Stimulated activated CD8-positive, alpha-beta memory T cell treated with anti-CD3 and anti-CD28 coated beads, Interleukin-15, amount 100 ng/mL, for 24 hours (primary cell): ENCODE measurements around the gene ANKFY1.
A peak's percentile ranks its signal among the peaks of the same experiment; 100 is the strongest.

Experiments used
- DNase-seq: peaks from one replicate; pipeline ENCODE4 v3.0.0-alpha.2; 2020; ENCODE audit warnings: low read depth

Gene ANKFY1, protein sequence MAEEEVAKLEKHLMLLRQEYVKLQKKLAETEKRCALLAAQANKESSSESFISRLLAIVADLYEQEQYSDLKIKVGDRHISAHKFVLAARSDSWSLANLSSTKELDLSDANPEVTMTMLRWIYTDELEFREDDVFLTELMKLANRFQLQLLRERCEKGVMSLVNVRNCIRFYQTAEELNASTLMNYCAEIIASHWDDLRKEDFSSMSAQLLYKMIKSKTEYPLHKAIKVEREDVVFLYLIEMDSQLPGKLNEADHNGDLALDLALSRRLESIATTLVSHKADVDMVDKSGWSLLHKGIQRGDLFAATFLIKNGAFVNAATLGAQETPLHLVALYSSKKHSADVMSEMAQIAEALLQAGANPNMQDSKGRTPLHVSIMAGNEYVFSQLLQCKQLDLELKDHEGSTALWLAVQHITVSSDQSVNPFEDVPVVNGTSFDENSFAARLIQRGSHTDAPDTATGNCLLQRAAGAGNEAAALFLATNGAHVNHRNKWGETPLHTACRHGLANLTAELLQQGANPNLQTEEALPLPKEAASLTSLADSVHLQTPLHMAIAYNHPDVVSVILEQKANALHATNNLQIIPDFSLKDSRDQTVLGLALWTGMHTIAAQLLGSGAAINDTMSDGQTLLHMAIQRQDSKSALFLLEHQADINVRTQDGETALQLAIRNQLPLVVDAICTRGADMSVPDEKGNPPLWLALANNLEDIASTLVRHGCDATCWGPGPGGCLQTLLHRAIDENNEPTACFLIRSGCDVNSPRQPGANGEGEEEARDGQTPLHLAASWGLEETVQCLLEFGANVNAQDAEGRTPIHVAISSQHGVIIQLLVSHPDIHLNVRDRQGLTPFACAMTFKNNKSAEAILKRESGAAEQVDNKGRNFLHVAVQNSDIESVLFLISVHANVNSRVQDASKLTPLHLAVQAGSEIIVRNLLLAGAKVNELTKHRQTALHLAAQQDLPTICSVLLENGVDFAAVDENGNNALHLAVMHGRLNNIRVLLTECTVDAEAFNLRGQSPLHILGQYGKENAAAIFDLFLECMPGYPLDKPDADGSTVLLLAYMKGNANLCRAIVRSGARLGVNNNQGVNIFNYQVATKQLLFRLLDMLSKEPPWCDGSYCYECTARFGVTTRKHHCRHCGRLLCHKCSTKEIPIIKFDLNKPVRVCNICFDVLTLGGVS

DNA sequence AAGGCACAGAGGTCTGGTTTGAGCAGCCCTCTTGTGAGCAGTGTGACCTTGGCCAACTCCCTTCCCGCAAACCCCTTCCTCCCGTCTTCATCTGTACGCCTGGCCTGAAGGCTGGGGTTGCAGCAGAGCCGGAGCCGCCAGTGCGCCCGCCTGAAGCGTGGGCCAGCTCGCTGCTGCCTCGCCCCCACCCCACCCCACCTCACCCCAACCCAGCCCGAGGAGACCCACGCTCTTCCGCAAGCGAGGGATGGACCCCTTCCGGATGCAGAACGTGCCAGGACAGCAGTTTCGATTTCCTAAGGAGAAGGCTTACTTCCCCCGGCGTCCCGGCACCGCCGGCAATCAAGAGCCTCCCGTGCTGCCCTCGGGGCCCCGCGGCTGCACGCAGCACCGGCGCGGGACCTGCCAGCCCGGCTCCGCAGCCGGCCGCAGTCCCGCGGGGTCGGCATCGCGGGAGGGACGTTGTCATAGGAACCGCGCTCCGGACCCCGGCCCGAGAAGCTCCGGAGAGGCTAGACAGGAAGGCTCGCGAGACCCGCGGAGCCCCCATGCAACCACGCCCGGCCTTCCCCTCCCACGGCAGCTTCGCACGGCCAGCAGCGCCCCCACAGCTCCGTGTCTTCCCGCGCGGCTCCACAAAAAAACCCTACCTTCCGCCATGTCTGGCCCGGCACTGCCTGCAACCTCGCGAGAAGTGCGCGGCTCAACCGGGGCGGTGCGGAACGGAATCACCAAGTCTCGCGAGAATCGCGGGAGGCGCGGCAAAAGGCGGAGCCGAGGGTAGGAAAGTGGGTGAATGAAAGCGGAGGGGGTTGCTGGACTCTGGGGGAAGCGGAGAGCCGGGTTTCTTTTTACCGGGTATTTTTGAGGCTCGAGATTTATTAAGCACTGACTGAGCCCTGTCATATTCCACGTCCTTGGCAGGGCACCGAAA is at the start of gene ANKFY1:
TSS of gene ANKFY1 (minus strand) at position 698 of the 934 bp plus-strand sequence. CDS start at position 660, 38 bp downstream.
- DNase-seq, result peak; percentile 93

DNA sequence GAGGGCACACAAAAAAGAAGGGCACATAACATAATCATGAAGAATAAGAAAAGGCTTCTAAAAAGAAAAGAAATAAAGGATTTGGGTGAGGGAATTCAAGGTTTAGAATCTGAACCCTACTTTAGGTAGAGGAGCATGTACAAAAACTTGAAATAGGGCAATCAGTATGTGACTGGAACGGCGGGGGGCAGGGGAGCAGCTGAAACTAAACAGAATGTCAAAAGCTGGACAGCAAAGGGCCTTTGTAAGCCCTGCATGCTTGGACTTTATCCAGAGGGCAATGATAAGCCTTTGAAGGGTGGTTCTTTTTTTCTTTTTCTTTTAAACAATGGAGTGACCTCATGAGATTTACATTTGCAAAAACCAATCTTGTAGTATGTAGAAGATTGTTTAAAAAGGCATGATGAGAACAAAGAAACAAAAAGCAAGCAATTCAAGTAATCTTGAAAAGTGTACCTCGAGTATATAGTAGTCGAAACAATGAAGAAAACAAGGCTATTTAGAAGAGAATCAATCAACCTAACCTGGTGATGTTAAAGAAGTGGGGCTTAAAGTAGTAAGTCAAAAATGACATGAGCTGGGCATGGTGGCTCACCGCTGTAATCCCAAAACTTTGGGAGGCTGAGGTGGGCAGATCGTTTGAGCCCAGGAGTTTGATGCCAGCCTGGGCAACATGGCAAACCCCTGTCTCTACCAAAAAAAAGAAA is 46.7 kb upstream of the ANKFY1 start:
- no peak for DNase-seq

DNA sequence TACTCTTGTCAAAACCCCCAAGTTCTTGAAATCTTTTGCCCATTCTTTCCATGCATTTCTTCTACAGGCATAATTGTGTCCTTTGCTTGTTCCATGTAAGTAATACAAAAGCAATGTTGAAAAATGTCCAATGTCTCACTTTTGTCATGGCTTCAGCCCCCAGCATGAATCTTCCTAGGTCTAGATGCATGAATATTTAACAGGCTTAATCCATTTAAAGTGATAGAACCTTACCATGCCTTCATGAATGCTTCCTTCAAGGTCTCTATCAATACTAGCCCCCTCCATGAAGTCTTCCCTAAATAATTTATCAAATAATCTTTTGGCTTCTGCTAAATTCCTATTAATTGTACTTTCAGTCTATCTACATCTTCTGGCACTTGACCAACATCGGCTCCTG is 46.1 kb upstream of the ANKFY1 start:
- DNase-seq, result no peak

DNA sequence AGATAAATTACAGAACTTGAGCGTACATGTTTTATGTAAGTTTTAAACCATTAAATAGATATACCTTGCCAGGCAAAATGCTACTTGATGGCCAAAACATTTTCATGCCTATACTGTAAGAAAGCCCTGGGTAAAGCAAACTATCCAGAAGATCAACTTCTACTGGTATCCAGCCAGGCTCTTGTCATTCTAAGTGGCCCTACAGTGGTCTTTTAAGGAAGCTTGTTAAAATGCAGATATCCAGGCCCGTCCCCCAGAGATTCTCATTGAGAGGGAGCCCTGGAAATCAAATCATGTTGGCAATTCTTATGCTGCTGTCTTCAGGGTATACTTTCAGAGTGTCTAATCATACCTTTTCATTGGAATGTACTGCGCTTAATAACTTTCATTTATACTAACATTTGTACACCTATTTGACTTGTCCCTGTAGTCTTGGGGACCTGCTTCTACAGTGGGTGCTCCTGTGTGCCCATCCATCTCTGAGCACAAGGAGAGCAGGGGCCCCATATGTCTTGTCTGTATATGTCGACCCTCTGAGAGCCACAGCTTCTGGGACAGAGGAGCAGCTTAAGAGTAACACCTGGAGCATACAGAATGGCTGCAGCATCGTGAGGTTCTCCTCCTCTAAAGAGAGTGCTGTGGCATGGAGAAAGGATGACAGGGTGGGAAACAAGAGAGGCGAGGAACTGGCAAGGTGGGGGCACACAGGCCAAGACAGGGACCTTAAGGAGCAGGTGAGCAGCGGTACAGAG is 43.6 kb upstream of the ANKFY1 start:
- DNase-seq, result no peak

DNA sequence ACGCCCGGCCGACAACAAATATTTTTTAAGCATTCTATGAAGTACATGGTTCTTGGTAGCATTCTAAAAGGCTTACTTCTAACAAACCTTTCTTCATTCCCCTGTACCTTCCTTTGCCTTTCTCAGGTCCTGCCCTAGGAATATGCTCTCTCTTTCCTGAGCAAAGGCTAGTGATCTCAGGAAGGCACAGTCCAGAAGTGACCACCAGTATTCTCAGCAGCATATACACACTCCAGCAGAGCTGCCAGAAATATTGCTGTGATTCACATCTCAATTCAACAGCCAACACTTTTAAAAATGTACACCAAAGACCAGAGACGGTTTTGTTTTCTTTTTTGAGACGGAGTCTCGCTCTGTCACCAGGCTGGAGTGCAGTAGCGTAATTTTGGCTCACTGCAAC is 41.4 kb upstream of the ANKFY1 start:
- no peak for DNase-seq

DNA sequence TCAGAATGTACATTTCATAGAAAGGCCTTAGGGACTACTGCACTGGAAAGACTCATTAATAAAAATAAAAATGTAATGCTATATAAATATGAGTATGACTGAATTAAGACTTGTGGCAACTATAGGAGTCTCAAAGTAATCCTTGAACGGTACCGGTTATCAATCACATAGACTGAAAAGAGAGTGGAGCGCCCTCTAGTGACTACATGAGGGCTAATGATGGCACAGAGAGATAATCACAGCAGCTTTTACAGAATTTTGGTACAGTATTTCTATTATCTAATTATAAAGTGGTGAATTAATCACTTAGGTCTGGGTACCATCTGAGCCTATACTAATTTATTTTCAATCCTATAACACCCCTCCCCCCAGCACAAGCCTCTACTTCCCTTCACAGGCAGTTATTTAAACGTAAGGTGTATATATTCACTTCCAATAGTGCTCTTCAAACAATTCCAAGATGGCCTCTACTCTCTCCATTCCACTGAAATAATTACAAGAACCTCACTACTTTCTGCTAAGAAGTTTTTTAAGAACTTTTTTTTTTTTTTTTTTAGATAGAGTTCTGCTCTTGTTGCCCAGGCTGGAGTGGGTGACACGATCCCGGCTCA is 40.7 kb upstream of the ANKFY1 start:
- DNase-seq, result no peak

DNA sequence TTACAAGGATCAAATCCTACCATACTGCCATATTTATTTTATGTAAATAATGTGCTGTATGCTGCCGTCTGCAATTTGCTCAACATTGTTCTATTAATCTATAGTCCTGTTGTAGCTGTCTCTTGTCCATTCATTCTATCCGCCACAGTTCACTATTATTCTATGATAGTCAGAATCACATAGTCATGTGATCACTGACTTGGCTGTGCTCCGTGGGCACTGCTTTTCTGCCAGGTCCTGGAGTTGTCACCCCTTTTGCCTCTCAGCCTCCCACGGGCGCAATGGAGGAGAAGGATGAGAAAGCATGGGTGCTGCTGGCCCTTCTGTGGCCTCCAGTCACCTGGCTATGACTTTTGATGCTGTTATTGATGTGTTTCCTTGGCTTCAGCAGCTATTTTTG is 37.3 kb upstream of the ANKFY1 start:
- no peak for DNase-seq

DNA sequence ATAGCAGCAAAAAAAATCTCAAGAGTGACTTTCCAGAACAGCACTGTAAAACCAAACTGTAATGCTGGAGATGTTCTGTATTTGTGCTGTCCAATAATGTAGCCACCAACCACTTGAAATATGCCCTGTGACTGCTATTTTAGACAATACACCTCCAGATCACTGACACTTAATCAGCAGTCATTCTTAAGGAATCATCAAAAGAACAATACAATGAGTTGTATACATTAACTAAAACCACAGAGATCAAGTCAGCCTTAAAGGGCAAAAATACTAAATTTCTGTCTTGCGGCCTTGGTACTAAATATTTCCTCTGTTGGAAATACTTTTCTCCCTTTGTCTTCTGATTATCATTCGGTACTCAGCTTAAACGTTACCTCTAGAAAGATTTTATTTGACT is 33.6 kb upstream of the ANKFY1 start:
- DNase-seq, result no peak

DNA sequence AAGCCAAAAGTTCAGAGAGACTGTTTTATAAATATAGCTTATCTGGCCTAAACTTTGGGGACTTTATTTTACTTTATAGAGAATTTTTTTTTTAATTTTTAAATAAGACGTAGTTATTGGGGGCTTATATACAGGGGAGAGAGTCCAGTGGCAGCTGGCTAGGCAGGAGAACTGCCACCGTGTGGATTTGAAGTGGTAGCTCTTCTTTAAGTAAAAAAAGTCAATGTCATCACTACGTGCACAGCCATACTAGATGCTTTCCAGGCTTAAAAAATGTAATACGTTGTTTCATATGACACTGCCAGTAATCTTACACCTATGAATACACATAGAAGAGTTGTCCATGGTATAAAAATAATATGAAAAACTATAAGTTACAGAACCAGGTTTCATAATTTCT is 31.9 kb upstream of the ANKFY1 start:
- DNase-seq, result no peak

DNA sequence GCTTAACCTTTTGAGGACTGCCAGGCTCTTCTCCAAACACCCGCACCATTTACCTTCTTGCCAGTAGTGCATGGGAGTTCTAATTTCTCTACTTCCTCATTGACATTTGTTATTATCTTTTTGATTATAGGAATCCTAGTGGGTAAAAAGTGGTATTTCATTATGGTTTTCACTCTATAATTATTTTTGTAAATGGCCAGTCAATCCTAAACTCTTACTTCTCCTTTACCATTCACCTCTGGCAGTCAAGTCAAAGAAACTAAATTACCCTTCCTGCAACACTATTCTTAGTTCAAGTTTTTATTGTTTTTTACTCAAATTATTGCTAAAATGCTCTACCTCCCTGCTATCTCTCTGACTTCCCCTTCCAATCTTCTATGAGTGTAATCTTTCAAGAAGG is 29.8 kb upstream of the ANKFY1 start:
- DNase-seq, result no peak

DNA sequence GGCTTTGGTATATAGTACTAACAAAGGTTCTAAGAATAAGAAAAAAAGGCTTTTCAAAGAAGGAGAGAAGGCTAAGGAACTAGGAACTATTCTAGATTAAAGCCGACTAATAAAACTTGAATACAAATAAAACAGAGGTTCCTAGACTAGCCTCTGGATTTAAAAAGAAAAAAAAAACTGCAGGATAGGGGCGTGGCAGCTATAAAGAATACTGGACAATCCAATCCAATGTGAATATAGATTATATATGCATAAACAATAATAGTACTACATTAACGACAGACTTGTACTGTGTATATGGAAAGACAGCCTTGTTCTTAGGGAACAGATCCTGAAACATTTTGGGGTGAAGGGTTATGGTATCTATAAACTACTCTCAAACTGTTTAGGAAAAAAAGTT is 23.9 kb upstream of the ANKFY1 start:
- DNase-seq, result no peak

DNA sequence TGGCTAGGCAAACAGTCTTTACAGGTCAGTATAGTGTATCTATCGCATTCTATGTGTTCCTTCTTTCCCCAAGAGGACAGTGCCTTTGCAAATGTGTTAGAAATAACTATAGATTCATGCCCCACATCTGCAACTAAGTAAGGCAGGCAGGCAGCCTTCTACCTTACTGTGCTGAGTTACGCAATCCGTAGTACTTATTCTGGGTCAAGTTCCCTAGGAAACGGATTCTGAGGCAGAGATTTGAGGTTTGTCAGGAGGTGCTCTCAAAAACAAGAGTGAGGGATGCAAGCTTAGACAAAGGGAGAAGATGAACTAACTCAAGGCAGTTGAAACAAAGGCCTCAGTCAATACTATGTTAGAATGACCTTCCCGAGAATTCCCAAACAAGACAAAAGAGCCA is 12.7 kb upstream of the ANKFY1 start:
- DNase-seq, result no peak

DNA sequence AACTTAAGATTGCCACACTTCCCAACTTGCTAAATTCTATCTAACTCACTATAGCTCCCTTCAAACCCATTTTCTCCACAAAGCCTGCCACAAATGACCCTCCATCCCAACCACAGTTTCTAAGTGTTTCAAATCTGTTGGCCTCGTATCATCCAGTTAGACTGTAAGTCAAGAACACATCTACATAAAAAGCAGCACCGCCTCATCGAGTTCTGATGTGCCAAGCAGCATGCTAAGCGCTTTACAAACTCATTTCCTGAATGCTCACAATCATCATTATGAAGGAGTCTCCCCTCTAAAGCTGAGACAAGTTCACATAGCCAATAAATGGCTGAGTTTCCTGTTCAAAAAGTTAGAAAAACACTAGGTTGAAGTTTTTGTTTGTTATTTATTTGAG is 9.2 kb upstream of the ANKFY1 start:
- no peak for DNase-seq

DNA sequence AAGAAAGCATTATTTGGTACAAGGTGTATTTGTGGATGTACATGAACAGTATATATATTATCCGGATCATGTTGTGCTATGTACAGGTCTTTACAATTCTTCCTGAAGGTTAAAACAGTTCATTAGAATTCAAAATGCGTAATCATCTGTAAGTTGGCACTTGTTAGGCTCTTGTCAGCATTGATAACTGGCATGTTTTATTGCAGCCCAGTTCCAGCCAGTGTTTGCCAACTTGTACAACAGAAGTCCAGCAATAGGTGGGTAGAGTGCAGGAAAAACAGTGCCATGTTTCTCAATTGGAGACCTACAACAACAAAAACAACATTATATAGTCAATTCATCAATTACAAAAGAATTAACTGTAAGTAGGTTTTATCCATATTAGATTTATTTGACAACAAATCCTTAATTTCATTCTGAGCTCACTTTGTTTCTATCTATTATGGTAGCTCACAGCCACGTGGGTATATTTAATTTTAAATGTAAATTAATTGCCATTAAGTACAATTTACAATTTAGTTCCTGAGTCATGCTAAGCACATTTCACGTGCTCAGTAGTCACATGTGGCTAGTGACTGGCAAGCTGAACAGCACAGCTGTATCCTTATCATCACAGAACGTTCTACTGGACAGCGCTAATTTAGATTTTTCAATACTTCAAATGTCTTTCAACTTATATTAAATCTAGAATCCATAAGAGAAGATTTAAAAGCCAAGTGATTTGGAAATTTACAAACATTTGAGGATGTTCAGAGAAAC is 8.6 kb upstream of the ANKFY1 start:
- no peak for DNase-seq

DNA sequence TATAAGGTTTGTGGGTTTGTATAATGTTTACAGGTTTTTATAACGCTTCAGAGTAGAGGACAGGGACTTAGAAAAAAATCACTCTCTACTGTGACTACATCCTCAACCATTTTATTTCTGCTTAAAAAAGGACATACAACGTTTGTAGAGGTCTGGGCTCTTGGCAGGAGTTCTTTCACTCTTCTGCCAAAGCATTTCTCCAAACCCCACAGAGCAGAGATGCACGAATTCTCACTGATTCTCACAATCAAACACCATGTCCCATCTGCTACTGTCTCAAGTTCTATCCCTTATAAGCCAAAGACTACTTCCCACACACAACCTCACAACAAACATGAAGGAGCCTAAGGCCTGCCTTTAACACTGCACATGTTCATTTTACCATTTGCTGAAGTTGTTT is 7.0 kb upstream of the ANKFY1 start:
- DNase-seq, result no peak

DNA sequence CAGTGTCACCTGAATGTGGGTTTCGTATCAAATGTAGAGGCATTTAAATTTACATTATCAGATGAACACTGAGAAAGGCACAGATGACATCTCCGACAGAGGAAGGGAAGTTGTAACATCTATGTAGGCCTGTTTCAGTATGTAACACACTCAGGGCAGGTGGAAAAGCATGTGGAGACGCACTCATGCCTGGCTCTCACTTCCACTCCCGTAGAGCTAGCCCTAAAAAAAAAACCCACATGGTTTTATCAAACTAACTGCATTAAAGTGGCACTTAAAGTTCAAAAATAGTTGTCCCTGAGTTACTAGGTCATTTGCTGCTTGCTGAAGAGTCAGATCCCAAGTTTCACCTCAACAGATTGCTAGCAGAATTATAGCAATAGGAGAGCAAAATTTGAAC is 6.1 kb upstream of the ANKFY1 start:
- no peak for DNase-seq

DNA sequence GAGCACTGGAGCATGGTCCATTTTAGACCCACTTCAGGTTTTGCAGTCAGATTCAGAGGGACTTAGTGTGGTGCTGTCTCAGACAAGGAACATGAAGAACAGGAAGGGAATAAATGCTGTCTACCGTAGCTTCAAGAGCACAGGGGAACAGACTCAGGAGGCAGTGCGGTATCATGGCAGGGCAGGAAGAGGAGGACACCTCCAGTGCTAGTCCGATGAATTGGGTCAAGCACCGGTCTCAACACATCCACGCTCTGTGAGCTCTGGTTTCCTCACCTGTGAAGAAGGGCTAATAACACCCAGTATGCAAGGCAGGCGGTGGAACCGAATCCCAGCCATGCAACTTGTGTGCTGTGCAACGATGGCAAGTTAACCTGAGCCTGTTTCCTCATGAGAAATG is 3.6 kb upstream of the ANKFY1 start:
- DNase-seq, result no peak

DNA sequence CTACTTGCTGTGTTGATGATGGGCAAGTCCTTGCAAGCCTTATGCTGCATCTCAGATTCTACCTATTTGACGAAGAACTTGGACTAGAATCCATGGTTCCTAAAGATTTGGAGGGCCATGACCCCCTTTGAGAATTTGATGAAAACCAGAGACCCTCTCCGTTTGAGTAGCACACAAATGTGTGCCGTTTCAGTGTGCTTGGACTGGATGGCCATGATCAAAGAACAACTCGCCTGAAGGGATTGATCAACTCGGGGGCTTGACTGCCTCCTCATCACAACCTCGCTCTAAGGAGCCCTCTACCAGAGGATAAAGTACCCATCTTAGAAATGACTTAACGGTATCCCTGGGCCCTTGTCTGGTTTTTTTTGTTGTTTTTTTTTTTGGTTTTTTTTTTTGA is 2.8 kb upstream of the ANKFY1 start:
- DNase-seq, result no peak

DNA sequence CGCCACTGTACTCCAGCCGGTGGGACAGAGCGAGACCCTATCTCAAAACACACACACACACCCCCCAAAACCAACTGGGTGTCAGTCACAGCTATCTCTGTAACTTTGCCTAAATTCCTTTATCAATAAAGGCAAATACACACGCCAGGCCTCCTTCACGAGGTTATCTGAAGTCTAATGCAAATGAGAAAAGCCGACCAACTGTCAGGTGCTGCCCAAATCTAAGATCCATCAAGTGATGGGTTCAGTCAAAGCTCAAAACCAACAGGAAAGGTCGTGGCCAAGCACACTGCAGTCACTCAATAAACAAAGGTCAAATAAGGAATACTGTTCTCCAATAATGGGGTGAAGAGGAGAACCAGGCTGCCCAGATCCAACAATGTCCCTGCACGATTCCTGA is 1.1 kb downstream of the ANKFY1 start:
- no peak for DNase-seq
